Measurements from ENCODE around the gene TCHP. TPM values are rescaled to one million over a fixed set of nuclear protein-coding genes. Genes with fewer than 3 reads are reported as not detected.
A peak's percentile ranks its signal among the peaks of the same experiment; 100 is the strongest.

TCHP gene
- total RNA-seq, 1 donor from 2014 or later = 20.8 TPM

- Mint-ChIP-seq H3K27ac (ENCODE audit: unreplicated experiment) (no peak overlapping the region), H3K27me3 (ENCODE audit: unreplicated experiment) (peaks cover 3% of the 10 kb centered on the region), H3K36me3 (ENCODE audit: low read depth, unreplicated experiment) (peaks cover 69% of the 10 kb centered on the region), H3K9me3 (ENCODE audit: unreplicated experiment) (no peaks in the 10 kb centered on the region), H3K4me1 (ENCODE audit: unreplicated experiment) (peaks cover 17% of the 10 kb centered on the region), H3K4me3 (ENCODE audit: unreplicated experiment) (peak overlapping the region; percentile 32)
- DNase-seq (ENCODE audit: low spot score) = no peak
- no peak for TF ChIP-seq CTCF (IDR thresholded peaks at IDR 0.05; ENCODE audit: unreplicated experiment)
Observed at GRCh38 chr12:109910254-109910968, 10.3 kb downstream of the TCHP start.

- H3K27ac Mint-ChIP-seq (ENCODE audit: unreplicated experiment) = no peak overlapping the region
- H3K27me3 Mint-ChIP-seq (ENCODE audit: unreplicated experiment) = peaks cover 3% of the 10 kb centered on the region
- peak overlapping the region; percentile 32 for H3K4me3 Mint-ChIP-seq (ENCODE audit: unreplicated experiment)
- H3K4me1 Mint-ChIP-seq (ENCODE audit: unreplicated experiment) = peaks cover 19% of the 10 kb centered on the region
- peaks cover 69% of the 10 kb centered on the region for H3K36me3 Mint-ChIP-seq (ENCODE audit: low read depth, unreplicated experiment)
- H3K9me3 Mint-ChIP-seq (ENCODE audit: unreplicated experiment) = no peaks in the 10 kb centered on the region
- DNase-seq (ENCODE audit: low spot score) = peak; percentile 81
- TF ChIP-seq CTCF (IDR thresholded peaks at IDR 0.05; ENCODE audit: unreplicated experiment) = peak; percentile 55
Observed at GRCh38 chr12:109910969-109911348, 10.9 kb downstream of the TCHP start.

DNA sequence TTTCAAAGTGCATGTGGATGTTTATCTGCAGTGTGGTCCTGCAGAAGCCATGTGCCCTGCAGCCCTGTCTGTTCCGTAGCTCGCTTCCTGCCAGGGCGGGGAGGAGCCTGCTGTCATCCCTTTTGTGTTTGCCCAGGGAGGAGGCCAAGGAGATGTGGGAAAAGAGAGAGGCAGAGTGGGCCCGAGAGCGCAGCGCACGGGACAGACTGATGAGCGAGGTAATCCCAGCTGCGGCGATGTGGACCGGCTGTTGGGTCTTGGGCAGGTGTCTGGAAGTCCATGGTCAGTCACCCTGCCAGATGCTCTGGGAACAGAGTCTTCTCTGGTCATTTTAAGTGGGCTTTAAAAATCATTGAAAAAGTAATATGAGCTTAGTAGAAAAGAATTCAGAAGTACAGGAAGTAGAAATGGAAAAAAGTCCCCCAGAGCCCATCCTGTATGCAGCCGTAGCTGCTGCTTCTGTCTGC, 12.8 kb downstream of the TCHP start:
- H3K27me3 Mint-ChIP-seq (ENCODE audit: unreplicated experiment) = peaks cover 2% of the 10 kb centered on the region
- H3K4me3 Mint-ChIP-seq (ENCODE audit: unreplicated experiment) = no peak overlapping the region
- TF ChIP-seq CTCF (IDR thresholded peaks at IDR 0.05; ENCODE audit: unreplicated experiment) = no peak
- no peaks in the 10 kb centered on the region for H3K9me3 Mint-ChIP-seq (ENCODE audit: unreplicated experiment)
- no peak for DNase-seq (ENCODE audit: low spot score)
- peaks cover 21% of the 10 kb centered on the region for H3K4me1 Mint-ChIP-seq (ENCODE audit: unreplicated experiment)
- H3K36me3 Mint-ChIP-seq (ENCODE audit: low read depth, unreplicated experiment) = peaks cover 74% of the 10 kb centered on the region
- H3K27ac Mint-ChIP-seq (ENCODE audit: unreplicated experiment) = no peak overlapping the region

DNA sequence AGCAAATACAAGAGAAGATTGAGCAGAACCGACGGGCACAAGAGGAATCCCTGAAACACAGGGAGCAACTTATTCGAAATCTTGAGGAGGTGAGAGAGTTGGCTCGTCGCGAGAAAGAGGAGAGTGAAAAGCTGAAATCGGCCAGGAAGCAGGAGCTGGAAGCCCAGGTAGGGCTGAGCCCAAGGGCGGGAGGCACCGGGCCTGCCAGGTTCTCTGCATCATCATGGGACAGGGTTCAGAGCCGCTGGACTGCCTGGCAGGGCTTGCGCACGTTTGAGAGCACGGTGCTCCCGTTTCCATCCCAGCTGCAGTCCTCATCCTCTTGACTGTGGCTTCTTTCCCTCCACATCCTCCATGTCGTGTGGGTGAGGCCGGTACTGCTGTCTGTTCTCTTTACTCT, 14.4 kb downstream of the TCHP start:
- H3K9me3 Mint-ChIP-seq (ENCODE audit: unreplicated experiment) = no peaks in the 10 kb centered on the region
- H3K27me3 Mint-ChIP-seq (ENCODE audit: unreplicated experiment) = peaks cover 3% of the 10 kb centered on the region
- peaks cover 64% of the 10 kb centered on the region for H3K36me3 Mint-ChIP-seq (ENCODE audit: low read depth, unreplicated experiment)

More for the DNA sequence above, 14.4 kb downstream of the TCHP start:
- H3K4me1 Mint-ChIP-seq (ENCODE audit: unreplicated experiment) = peaks cover 21% of the 10 kb centered on the region
- TF ChIP-seq CTCF (IDR thresholded peaks at IDR 0.05; ENCODE audit: unreplicated experiment) = no peak
- no peak for DNase-seq (ENCODE audit: low spot score)
- H3K4me3 Mint-ChIP-seq (ENCODE audit: unreplicated experiment) = peak overlapping the region; percentile 50
- H3K27ac Mint-ChIP-seq (ENCODE audit: unreplicated experiment) = no peak overlapping the region
